Mesenchymal stem cell (in vitro differentiated cells and primary cell): Measurements from ENCODE around the gene DPP6.

Source experiments
- DNase-seq: peaks from one replicate; pipeline ENCODE4 v3.0.0-alpha.2; 2013
- H2AFZ ChIP-seq: one replicate; pipeline ENCODE4 v1.6.1; 2013; ENCODE audit warnings: low read depth, mild to moderate bottlenecking, control low read depth, inconsistent platforms, low read length, moderate library complexity
- H2AK5ac ChIP-seq: 2 replicates; pipeline ENCODE4 v1.6.1; 2013; ENCODE audit warnings: low read length, moderate library complexity, mild to moderate bottlenecking, inconsistent platforms; ENCODE audit not compliant: severe bottlenecking
- H2BK120ac ChIP-seq: one replicate; pipeline ENCODE4 v1.6.1; 2013; ENCODE audit warnings: low read depth, mild to moderate bottlenecking, inconsistent platforms, low read length, moderate library complexity
- H2BK12ac ChIP-seq, 2 experiments: one replicate each; pipeline ENCODE4 v1.6.1; 2013; ENCODE audit warnings: inconsistent platforms in 2 of 2, low read length in 2 of 2, mild to moderate bottlenecking in 2 of 2, moderate library complexity in 2 of 2, control low read depth in 1 of 2
- H2BK15ac ChIP-seq: one replicate; pipeline ENCODE4 v1.6.1; 2013; ENCODE audit warnings: mild to moderate bottlenecking, low read depth, inconsistent platforms; ENCODE audit not compliant: poor library complexity, severe bottlenecking
- H2BK5ac ChIP-seq: 2 replicates; pipeline ENCODE4 v1.6.1; 2013; ENCODE audit warnings: low read depth, mild to moderate bottlenecking, low read length, control low read depth, inconsistent platforms; ENCODE audit not compliant: poor library complexity, severe bottlenecking
- H3K14ac ChIP-seq, 2 experiments: one replicate each; pipeline ENCODE4 v1.6.1; 2013; ENCODE audit warnings: inconsistent platforms in 2 of 2, low read length in 2 of 2, control low read depth in 1 of 2, mild to moderate bottlenecking in 1 of 2, moderate library complexity in 1 of 2
- H3K18ac ChIP-seq, 2 experiments: one replicate each; pipeline ENCODE4 v1.6.1; 2013; ENCODE audit warnings: inconsistent platforms in 2 of 2, low read length in 2 of 2, control low read depth in 1 of 2, low read depth in 1 of 2, mild to moderate bottlenecking in 1 of 2
- H3K23ac ChIP-seq, 2 experiments: one replicate each; pipeline ENCODE4 v1.6.1; 2013; ENCODE audit warnings: inconsistent platforms in 2 of 2, low read length in 2 of 2, mild to moderate bottlenecking in 2 of 2, moderate library complexity in 2 of 2, control low read depth in 1 of 2
- H3K27ac ChIP-seq: 2 replicates; pipeline ENCODE4 v1.5.1; 2013; ENCODE audit warnings: mild to moderate bottlenecking, moderate library complexity, low read length, control low read depth, inconsistent platforms; ENCODE audit not compliant: poor library complexity, severe bottlenecking
- H3K27me3 ChIP-seq, 2 experiments: 2 replicates each; pipeline versions ENCODE4 v1.6.1 to v1.7.0; 2013; ENCODE audit warnings: low read length in 2 of 2, mild to moderate bottlenecking in 2 of 2, moderate library complexity in 2 of 2, control low read depth in 1 of 2, inconsistent platforms in 1 of 2; ENCODE audit not compliant: control insufficient read depth in 1 of 2, insufficient read depth in 1 of 2
- H3K36me3 ChIP-seq, 2 experiments: 2 replicates each; pipeline versions ENCODE4 v1.6.1 to v1.7.0; 2013; ENCODE audit warnings: low read length in 2 of 2, control low read depth in 1 of 2, inconsistent platforms in 1 of 2, low read depth in 1 of 2, mild to moderate bottlenecking in 1 of 2; ENCODE audit not compliant: insufficient read depth in 2 of 2, control insufficient read depth in 1 of 2
- H3K4ac ChIP-seq, 2 experiments: one replicate each; pipeline ENCODE4 v1.6.1; 2013; ENCODE audit warnings: inconsistent platforms in 2 of 2, low read length in 2 of 2, mild to moderate bottlenecking in 2 of 2, moderate library complexity in 2 of 2, control low read depth in 1 of 2, low read depth in 1 of 2
- H3K4me1 ChIP-seq: 2 replicates; pipeline ENCODE4 v1.6.1; 2013; ENCODE audit warnings: low read depth, low read length, control low read depth; ENCODE audit not compliant: control insufficient read depth, insufficient read depth
- H3K4me2 ChIP-seq: 2 replicates; pipeline ENCODE4 v1.6.1; 2013; ENCODE audit warnings: low read length, mild to moderate bottlenecking, inconsistent platforms; ENCODE audit not compliant: poor library complexity, severe bottlenecking
- H3K4me3 ChIP-seq, 2 experiments: 2 replicates each; pipeline versions ENCODE4 v1.5.1 to v1.7.0; 2013; ENCODE audit warnings: low read length in 2 of 2, mild to moderate bottlenecking in 2 of 2, control low read depth in 1 of 2, low read depth in 1 of 2; ENCODE audit not compliant: insufficient read depth in 1 of 2
- H3K79me1 ChIP-seq: replicated peaks from 2 replicates; pipeline ENCODE4 v1.6.1; 2013; ENCODE audit warnings: mild to moderate bottlenecking, control low read depth, low read length, inconsistent platforms; ENCODE audit not compliant: poor library complexity, severe bottlenecking
- H3K9ac ChIP-seq: 2 replicates; pipeline ENCODE4 v1.7.0; 2013; ENCODE audit warnings: mild to moderate bottlenecking, low read length, moderate library complexity
- H3K9me3 ChIP-seq: 2 replicates; pipeline ENCODE4 v1.7.0; 2013; ENCODE audit warnings: mild to moderate bottlenecking, low read length; ENCODE audit not compliant: control insufficient read depth
- H4K8ac ChIP-seq: one replicate; pipeline ENCODE4 v1.6.1; 2013; ENCODE audit warnings: inconsistent platforms, mild to moderate bottlenecking, low read length, moderate library complexity
- H4K91ac ChIP-seq: one replicate; pipeline ENCODE4 v1.6.1; 2013; ENCODE audit warnings: mild to moderate bottlenecking, low read length, inconsistent platforms
- WGBS: methylation state at CpG from one replicate; pipeline ENCODE4 v1.1.7; 2013; ENCODE audit warnings: mixed read lengths; 5-methylcytosine and 5-hydroxymethylcytosine counted together

Gene DPP6

GRCh38 chr7:154679379-154680053 is 627.3 kb downstream of the DPP6 start:
- Histone ChIP-seq H3K27ac (no peak overlapping the region), H3K9ac (no peak overlapping the region), H3K23ac (no peak overlapping the region), H2BK120ac (no peak overlapping the region), H2BK15ac (no peak overlapping the region), H3K9me3 (peaks cover 6% of the 10 kb centered on the region), H4K91ac (no peak overlapping the region), H3K18ac (no peak overlapping the region), H3K4ac (no peak overlapping the region), H3K14ac (no peak overlapping the region), H3K27me3 (no peaks in the 10 kb centered on the region), H4K8ac (no peak overlapping the region), H3K4me1 (no peaks in the 10 kb centered on the region), H2BK12ac (no peak overlapping the region), H3K79me1 (no peaks in the 10 kb centered on the region), H2AFZ (no peak overlapping the region), H3K4me2 (no peak overlapping the region), H3K4me3 (no peak overlapping the region), H2BK5ac (no peak overlapping the region), H3K36me3 (no peaks in the 10 kb centered on the region), H2AK5ac (no peak overlapping the region)
- no peak for DNase-seq
- 82% methylated on average over 7 of the region's 8 CpGs for WGBS

GRCh38 chr7:154680894-154681659 is 628.9 kb downstream of the DPP6 start:
- WGBS = 69% methylated on average over 10 of the region's 18 CpGs
- no peak overlapping the region for H2BK5ac ChIP-seq
- H3K14ac ChIP-seq = no peak overlapping the region
- H3K79me1 ChIP-seq = no peaks in the 10 kb centered on the region
- no peaks in the 10 kb centered on the region for H3K36me3 ChIP-seq
- H2BK15ac ChIP-seq = no peak overlapping the region
- no peak overlapping the region for H4K8ac ChIP-seq
- peaks cover 6% of the 10 kb centered on the region for H3K9me3 ChIP-seq
- DNase-seq = no peak
- no peak overlapping the region for H3K23ac ChIP-seq
- no peak overlapping the region for H3K18ac ChIP-seq
- no peak overlapping the region for H3K4me3 ChIP-seq
- no peaks in the 10 kb centered on the region for H3K4me1 ChIP-seq
- no peak overlapping the region for H3K4ac ChIP-seq
- no peak overlapping the region for H2BK12ac ChIP-seq
- H3K27me3 ChIP-seq = no peaks in the 10 kb centered on the region
- H3K27ac ChIP-seq = no peak overlapping the region
- no peak overlapping the region for H2BK120ac ChIP-seq
- H2AFZ ChIP-seq = no peak overlapping the region
- H2AK5ac ChIP-seq = no peak overlapping the region
- H3K4me2 ChIP-seq = no peak overlapping the region
- H4K91ac ChIP-seq = no peak overlapping the region
- H3K9ac ChIP-seq = no peak overlapping the region

GRCh38 chr7:154682003-154682402 is 629.8 kb downstream of the DPP6 start:
- no peak overlapping the region for H3K4me3 ChIP-seq
- H3K27ac ChIP-seq = no peak overlapping the region
- 69% methylated on average over 5 of the region's 5 CpGs for WGBS
- H3K4me1 ChIP-seq = no peaks in the 10 kb centered on the region
- no peak overlapping the region for H4K8ac ChIP-seq
- H3K4me2 ChIP-seq = no peak overlapping the region
- no peak overlapping the region for H4K91ac ChIP-seq
- H3K36me3 ChIP-seq = no peaks in the 10 kb centered on the region
- no peak overlapping the region for H3K4ac ChIP-seq
- no peak overlapping the region for H3K9ac ChIP-seq
- no peak overlapping the region for H3K14ac ChIP-seq
- H3K79me1 ChIP-seq = no peaks in the 10 kb centered on the region
- no peak overlapping the region for H2AFZ ChIP-seq
- no peak overlapping the region for H2BK120ac ChIP-seq
- no peak overlapping the region for H2BK12ac ChIP-seq
- no peak overlapping the region for H2BK5ac ChIP-seq
- no peaks in the 10 kb centered on the region for H3K27me3 ChIP-seq
- no peak overlapping the region for H3K18ac ChIP-seq
- DNase-seq = no peak
- H3K9me3 ChIP-seq = peaks cover under 1% of the 10 kb centered on the region
- H2BK15ac ChIP-seq = no peak overlapping the region
- H2AK5ac ChIP-seq = no peak overlapping the region
- no peak overlapping the region for H3K23ac ChIP-seq

GRCh38 chr7:154684666-154685563 is 632.7 kb downstream of the DPP6 start:
- H3K9me3 ChIP-seq = no peaks in the 10 kb centered on the region
- no peak overlapping the region for H2BK5ac ChIP-seq
- no peak overlapping the region for H2BK120ac ChIP-seq
- no peaks in the 10 kb centered on the region for H3K4me1 ChIP-seq
- no peaks in the 10 kb centered on the region for H3K36me3 ChIP-seq
- H3K27me3 ChIP-seq = no peaks in the 10 kb centered on the region
- H3K27ac ChIP-seq = no peak overlapping the region
- no peak overlapping the region for H2BK15ac ChIP-seq
- H3K4me2 ChIP-seq = no peak overlapping the region
- WGBS = 68% methylated on average over 8 of the region's 10 CpGs
- no peak overlapping the region for H2AK5ac ChIP-seq
- H4K91ac ChIP-seq = no peak overlapping the region
- no peak overlapping the region for H2AFZ ChIP-seq
- no peak overlapping the region for H3K18ac ChIP-seq
- no peaks in the 10 kb centered on the region for H3K79me1 ChIP-seq
- no peak overlapping the region for H2BK12ac ChIP-seq
- no peak overlapping the region for H3K9ac ChIP-seq
- H4K8ac ChIP-seq = no peak overlapping the region
- H3K4ac ChIP-seq = no peak overlapping the region
- no peak overlapping the region for H3K4me3 ChIP-seq
- H3K14ac ChIP-seq = no peak overlapping the region
- no peak overlapping the region for H3K23ac ChIP-seq
- DNase-seq = no peak
